Nephron progenitor cell (in vitro differentiated cells): ENCODE results near the gene FRAT1.
"Not testable (repeated sequence)": the region's sequence is repeated elsewhere in the genome, so short reads cannot be mapped to it uniquely, and the experiment has no call there.

Source experiments
- DNase-seq: peaks from one replicate; pipeline ENCODE4 v3.0.0; 2021
- H3K27ac Mint-ChIP-seq: 2 replicates; pipeline ENCODE4 v1.8.0; 2021; ENCODE audit warnings: mild to moderate bottlenecking, moderate library complexity, mixed read lengths
- H3K27me3 Mint-ChIP-seq: 2 replicates; pipeline ENCODE4 v1.8.0; 2021; ENCODE audit warnings: mild to moderate bottlenecking, low read depth, mixed read lengths; ENCODE audit not compliant: poor library complexity
- H3K36me3 Mint-ChIP-seq: 2 replicates; pipeline ENCODE4 v1.8.0; 2021; ENCODE audit warnings: low read depth, mixed read lengths
- H3K4me1 Mint-ChIP-seq: 2 replicates; pipeline ENCODE4 v1.8.0; 2021; ENCODE audit warnings: mixed read lengths
- H3K4me3 Mint-ChIP-seq: 2 replicates; pipeline ENCODE4 v1.8.0; 2021; ENCODE audit warnings: mild to moderate bottlenecking, moderate library complexity, mixed read lengths
- H3K9me3 Mint-ChIP-seq: 2 replicates; pipeline ENCODE4 v1.8.0; 2021; ENCODE audit warnings: mild to moderate bottlenecking, moderate library complexity, mixed read lengths
- TF ChIP-seq, protein P1 (sequence below): fragments of 200-600 bp; sonication (generic); IDR thresholded peaks from 2 replicates; pipeline ENCODE4 v1.5.0; 2021; ENCODE audit warnings: antibody characterized with exemption

The FRAT1 gene

DNA sequence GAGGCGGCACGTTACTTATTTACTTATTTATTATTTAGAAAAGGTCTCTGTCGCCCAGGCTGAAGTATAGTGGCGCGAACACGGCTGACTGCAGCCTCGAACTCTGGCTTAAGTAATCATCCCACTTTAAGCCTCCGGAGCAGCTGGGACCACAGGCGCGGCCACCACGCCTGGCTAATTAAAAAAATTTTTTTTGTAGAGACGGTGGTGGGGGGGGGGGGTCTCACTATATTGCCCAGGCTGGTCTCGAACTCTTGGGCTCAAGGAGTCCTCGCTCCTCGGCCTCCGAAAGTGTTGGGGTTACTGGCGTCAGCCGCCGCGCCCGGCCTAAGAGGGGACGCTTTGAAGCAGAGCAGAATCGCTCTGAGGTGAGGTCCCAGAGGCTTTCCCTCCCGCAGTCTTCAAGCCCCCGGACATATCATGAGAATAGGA is 16.1 kb downstream of the FRAT1 start:
- DNase-seq, result peak; percentile 22
- Mint-ChIP-seq H3K4me1 (peaks cover 52% of the 10 kb centered on the region), H3K27me3 (peaks cover 71% of the 10 kb centered on the region), H3K36me3 (peaks cover 6% of the 10 kb centered on the region), H3K4me3 (peak overlapping the region; percentile 55), H3K27ac (no peak overlapping the region), H3K9me3 (no peaks in the 10 kb centered on the region)
- TF ChIP-seq, protein P1, sequence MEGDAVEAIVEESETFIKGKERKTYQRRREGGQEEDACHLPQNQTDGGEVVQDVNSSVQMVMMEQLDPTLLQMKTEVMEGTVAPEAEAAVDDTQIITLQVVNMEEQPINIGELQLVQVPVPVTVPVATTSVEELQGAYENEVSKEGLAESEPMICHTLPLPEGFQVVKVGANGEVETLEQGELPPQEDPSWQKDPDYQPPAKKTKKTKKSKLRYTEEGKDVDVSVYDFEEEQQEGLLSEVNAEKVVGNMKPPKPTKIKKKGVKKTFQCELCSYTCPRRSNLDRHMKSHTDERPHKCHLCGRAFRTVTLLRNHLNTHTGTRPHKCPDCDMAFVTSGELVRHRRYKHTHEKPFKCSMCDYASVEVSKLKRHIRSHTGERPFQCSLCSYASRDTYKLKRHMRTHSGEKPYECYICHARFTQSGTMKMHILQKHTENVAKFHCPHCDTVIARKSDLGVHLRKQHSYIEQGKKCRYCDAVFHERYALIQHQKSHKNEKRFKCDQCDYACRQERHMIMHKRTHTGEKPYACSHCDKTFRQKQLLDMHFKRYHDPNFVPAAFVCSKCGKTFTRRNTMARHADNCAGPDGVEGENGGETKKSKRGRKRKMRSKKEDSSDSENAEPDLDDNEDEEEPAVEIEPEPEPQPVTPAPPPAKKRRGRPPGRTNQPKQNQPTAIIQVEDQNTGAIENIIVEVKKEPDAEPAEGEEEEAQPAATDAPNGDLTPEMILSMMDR, result no peak

DNA sequence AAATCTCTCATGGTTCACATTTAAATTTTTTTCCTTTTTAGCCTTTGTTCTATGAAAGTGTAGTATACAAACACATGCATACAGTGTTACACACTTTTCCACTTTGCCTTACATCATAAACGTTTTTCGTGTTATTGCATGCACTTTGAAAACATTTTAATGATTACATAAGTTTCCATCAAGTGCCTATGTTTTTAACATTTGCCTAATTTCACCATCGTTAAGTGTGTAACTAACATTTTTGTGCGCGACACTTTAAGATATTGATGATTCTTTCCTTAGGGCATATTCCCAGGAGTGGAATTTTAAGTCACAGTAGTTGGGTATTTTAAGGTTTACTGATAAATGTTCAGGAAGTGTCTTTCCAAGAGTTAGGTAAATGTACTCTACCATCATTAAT is 16.9 kb downstream of the FRAT1 start:
- DNase-seq, result no peak
- peak overlapping the region; percentile 55 for H3K4me3 Mint-ChIP-seq
- H3K36me3 Mint-ChIP-seq, result peaks cover 4% of the 10 kb centered on the region
- H3K4me1 Mint-ChIP-seq, result peaks cover 52% of the 10 kb centered on the region
- TF ChIP-seq, protein P1, result no peak
- H3K27me3 Mint-ChIP-seq, result peaks cover 71% of the 10 kb centered on the region
- H3K9me3 Mint-ChIP-seq, result no peaks in the 10 kb centered on the region
- no peak overlapping the region for H3K27ac Mint-ChIP-seq

DNA sequence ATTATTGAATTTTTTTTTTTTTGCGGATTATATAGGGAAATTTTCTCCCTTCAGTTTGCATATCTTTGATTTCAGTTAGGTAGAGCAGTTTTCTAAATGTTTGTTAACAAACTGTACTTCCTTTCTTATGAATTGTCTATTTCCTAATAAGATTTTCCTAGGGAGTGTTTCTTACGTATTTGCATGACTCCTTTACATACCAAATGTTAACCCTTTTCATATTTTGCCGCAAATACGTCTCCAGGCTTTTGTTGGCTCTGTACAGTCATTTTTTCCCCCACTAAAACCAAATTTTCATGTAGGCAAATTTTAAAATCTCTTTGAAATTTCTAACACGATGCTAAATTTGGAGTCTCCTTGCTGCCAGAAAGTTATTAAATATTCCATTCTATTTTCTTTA is 17.4 kb downstream of the FRAT1 start:
- Mint-ChIP-seq H3K4me3 (peak overlapping the region; percentile 55), H3K36me3 (peaks cover under 1% of the 10 kb centered on the region), H3K4me1 (peaks cover 48% of the 10 kb centered on the region), H3K27me3 (peaks cover 70% of the 10 kb centered on the region), H3K9me3 (no peaks in the 10 kb centered on the region), H3K27ac (no peak overlapping the region)
- DNase-seq, result no peak
- TF ChIP-seq, protein P1, result no peak

DNA sequence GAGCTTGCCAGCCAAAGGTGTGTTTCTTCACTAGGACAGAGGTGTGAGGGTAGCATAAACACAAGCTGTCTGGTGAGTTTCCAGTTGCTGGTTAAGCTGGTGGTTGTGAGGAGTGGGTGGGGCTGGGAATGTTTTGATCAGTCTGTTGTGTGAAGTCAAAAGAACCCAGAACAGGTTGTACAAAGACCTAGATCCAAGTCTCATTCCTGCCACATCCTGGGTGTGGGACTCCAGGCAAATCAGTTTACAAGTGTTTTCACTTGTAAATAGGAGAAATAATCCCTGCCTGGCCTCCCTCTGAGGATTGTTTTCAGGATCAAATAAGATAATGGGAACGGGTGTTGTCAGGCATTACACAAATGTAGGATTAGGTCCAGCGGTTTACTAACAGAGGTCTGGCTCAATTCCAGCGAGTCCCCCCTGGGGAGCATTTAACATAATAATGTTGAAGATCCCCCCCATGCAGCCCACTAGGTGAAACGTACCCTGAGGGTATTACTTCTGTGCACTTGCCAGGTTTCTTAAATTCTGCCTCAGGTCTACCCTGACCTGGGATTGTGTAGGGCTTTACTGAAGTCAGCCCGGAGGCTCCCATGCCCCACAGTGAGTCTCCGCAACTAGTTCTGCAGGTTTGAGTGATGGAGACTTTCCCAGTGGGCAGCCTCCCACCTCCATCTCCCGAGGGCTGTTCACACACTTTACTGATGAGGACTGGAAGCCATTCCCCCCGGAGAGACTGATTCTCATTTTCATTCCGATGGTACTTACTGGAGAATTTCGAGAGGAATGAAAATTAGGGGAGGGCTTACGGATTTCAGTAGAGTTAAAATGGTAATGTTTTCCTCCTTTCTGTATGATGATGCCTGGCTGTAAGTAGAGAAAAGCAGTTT is 18.1 kb downstream of the FRAT1 start:
- no peak overlapping the region for H3K27ac Mint-ChIP-seq
- no peaks in the 10 kb centered on the region for H3K9me3 Mint-ChIP-seq
- DNase-seq, result peak; percentile 21
- peak overlapping the region; percentile 58 for H3K4me3 Mint-ChIP-seq
- peaks cover 65% of the 10 kb centered on the region for H3K27me3 Mint-ChIP-seq
- TF ChIP-seq, protein P1, result no peak
- H3K4me1 Mint-ChIP-seq, result peaks cover 40% of the 10 kb centered on the region
- H3K36me3 Mint-ChIP-seq, result no peaks in the 10 kb centered on the region

DNA sequence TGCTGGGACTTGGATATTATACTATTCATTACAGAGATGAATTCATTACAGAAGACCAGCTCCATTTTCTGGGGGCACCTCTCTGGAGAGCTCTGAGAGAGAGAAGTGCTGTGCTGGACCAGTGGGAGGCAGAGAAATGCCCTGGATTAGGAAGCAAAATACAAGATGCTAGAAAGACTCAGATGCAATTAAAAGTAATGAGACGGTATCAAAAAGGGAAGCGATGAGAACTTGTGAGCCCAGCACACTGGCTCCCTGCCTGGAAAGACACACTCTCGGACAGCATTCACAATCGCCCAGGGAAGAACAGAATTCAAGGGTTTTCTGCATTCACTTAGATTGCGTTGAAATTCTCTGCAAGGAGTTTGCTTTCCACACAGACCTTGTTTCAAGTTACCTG is 19.0 kb downstream of the FRAT1 start:
- H3K27me3 Mint-ChIP-seq, result peaks cover 62% of the 10 kb centered on the region
- peak overlapping the region; percentile 58 for H3K4me3 Mint-ChIP-seq
- no peaks in the 10 kb centered on the region for H3K9me3 Mint-ChIP-seq
- no peak for DNase-seq
- peaks cover 32% of the 10 kb centered on the region for H3K4me1 Mint-ChIP-seq
- TF ChIP-seq, protein P1, result no peak
- no peaks in the 10 kb centered on the region for H3K36me3 Mint-ChIP-seq
- no peak overlapping the region for H3K27ac Mint-ChIP-seq

DNA sequence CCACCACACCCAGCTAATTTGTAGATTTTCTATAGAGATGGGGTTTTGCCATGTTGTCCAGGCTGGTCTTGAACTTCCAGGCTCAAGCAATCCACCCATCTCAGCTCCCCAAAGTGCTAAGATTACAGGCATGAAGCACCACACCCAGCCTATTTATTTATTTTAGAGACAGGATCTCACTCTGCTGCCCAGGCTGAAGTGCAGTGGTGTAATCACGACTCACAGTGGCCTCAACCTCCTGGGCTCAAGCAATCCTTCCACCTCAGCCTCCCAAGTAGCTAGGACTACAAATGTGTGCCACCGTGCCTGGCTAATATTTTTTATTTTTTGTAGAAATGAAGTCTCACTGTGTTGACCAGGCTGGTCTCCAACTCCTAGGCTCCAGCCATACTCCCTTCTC is 22.3 kb downstream of the FRAT1 start:
- no peak for DNase-seq
- TF ChIP-seq, protein P1, result no peak
- H3K27ac Mint-ChIP-seq, result no peak overlapping the region

DNA sequence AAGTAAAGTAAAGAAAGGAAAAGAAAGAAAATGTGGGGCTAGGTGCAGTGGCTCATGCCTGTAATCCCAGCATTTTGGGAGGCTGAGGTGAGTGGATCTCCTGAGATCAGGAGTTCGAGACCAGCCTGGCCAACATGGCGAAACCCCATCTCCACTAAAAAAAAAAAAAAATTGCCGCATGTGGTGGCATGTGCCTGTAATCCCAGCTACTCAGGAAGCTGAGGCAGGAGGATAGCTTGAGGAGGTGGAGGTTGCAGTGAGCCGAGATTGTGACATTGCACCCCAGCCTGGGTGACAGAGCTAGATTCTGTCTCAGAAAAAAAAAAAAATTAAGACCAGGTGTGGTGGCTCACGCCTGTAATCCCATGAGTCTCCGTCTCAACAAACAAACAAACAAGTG is 24.6 kb downstream of the FRAT1 start:
- H3K4me1 Mint-ChIP-seq, H3K9me3 Mint-ChIP-seq, H3K36me3 Mint-ChIP-seq, H3K4me3 Mint-ChIP-seq, DNase-seq, H3K27ac Mint-ChIP-seq: not testable (repeated sequence)
- peaks cover 26% of the 10 kb centered on the region for H3K27me3 Mint-ChIP-seq

More for the DNA sequence above, 22.3 kb downstream of the FRAT1 start:
- Mint-ChIP-seq H3K27me3 (peaks cover 49% of the 10 kb centered on the region), H3K4me1 (peaks cover 19% of the 10 kb centered on the region), H3K36me3 (no peaks in the 10 kb centered on the region), H3K4me3 (no peak overlapping the region), H3K9me3 (no peaks in the 10 kb centered on the region)
